Spleen (tissue), 7 donors: ENCODE results near the gene HOXA13.

Source experiments
- CTCF ChIP-seq, 11 experiments: fragments of 200-600 bp in 7 of 11; fragments of 450-650 bp in 4 of 11; sonication (generic) in 4 of 11; IDR thresholded peaks in 8 of 11; conservative IDR thresholded peaks in 3 of 11; 1 replicate in 7 of 11; 2 replicates in 4 of 11; pipeline versions ENCODE4 v1.4.0 to v1.8.0; 2016 to 2021; ENCODE audit warnings: antibody characterized with exemption in 11 of 11, inconsistent platforms in 4 of 11, mild to moderate bottlenecking in 1 of 11
- POLR2A ChIP-seq, 3 donors: fragments of 450-650 bp; IDR thresholded peaks; one replicate each; pipeline ENCODE4 v1.5.1; 2017; ENCODE audit warnings: antibody characterized with exemption in 3 of 3, mild to moderate bottlenecking in 1 of 3
- donor health status: DM: no; HTN: no; CAD: no; lungs with moderate emphysema.
- donor health status: DM: no; HTN: no; CAD: no.
- donor health status: DM: no; HTN: no; CAD: no.

GRCh38 chr7:27179030-27179429 lies 20.9 kb downstream of the HOXA13 start:
- no peak for TF ChIP-seq CTCF (IDR thresholded peaks at IDR 0.05 in 8 of 11, conservative IDR thresholded peaks at IDR 0.05 in 3 of 11)
- TF ChIP-seq POLR2A (IDR thresholded peaks at IDR 0.05) = no peak
